Measurements from ENCODE around the gene TDRKH.
A peak's percentile ranks its signal among the peaks of the same experiment; 100 is the strongest.
"Not testable (repeated sequence)": the region's sequence is repeated elsewhere in the genome, so short reads cannot be mapped to it uniquely, and the experiment has no call there.

TDRKH gene

DNA sequence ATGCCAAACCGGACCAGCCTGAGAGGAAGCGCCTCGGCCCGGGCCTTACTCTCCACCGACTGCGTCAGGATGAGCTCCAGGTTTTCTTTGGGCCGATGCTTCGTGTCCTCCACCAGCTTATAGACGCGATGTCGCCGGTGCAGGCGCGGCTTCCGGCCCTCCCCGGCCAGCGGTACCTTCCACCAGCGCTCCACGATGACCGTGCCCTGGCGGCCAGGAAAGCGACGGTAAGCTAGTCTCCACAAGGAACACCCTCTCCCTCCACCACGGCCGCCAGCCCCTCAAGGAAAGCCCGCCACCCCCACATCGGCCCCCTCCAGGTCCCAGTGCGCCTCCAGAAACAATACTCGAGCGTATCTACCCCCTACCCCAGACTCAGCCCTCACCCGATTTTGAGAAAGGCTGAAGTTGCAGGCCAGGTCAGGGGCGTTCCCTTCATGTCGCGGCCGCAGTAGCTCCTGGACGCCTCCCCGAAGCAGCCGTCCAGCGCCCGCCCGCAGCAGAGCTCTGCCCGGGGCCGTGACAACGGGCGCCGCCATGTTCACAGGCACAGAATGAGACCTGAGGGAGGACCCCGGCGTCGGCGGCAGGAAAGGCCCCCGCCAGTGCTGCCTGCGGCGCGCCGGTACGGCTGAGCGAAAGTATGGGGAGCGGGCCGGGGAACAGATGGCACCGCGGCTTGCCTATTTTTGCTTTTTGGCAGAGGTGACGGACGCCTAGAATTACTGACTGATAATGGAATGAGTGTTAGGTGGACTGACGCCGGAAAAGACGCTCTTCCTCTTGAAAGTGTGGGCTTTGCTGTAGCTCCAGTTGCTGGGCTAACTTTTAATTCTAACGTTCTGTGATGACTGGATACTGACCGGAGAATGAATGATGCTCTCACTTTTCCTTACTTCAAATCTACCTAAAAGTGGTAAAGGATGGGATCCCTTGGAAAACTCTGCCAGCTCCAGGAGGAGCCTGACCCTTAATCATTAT is 27.1 kb downstream of the TDRKH start, which contains the start of gene MRPL9:
Gene MRPL9, minus strand, starts transcription at position 556 of the 981 bp plus-strand sequence. Its CDS starts 17 bp downstream, at position 539.
- ATAC-seq (peak; percentile 99), DNase-seq (peak; percentile 89)

DNA sequence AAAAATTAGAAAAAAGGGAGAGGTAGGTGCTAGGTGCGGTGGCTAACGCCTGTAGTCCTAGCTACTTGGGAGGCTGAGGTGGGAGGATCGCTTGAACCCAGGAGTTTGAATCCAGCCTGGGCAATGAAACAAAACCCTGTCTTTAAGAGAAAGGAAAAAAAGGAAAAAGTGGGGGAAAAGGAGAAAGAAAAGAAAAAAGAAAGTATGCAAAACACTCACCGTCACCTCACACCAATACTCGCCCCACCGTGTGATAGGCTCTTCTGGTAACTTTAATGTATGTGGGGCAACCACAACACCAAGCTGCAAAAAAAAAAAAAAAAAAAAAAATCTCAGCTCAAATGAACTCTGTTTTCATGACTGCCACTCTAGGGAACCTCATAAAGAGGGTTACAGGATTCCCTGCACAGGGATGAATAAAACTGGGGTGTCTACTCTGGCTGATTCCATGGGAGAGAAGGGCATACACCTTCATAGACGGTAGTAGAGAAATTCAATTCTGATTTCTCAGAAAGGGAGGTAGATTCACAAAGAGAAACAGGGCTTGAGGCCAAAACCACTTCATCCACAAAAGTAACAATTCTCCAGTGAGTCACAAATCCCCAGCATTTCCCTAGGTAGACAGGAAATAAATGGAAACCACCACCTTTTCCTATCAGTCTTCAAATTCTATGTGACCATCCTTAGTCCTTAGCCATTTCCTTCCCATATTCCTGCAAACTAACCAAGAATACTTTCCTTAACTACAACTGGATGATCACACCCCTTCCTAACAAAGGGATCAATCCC is 29.5 kb downstream of the TDRKH start:
- DNase-seq (no peak), ATAC-seq (no peak)

DNA sequence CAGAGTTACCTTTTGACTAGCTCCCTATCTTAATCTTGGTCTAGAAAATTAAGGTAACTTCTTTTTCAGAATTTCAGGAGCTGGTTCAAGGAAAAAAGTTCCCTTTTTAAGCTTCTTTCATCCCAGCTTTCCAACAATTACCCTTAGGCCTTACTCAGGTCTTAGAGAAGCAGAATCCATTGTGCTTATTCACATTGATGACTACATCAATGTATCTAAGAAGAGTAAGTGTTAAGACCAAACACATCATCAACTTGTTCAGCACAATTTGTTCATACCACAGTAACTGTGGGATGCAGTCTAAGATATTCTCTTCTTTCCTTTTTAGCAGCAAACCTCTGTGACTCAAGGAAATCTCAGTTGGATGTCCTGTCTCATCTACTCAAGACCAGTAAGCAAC is 31.1 kb downstream of the TDRKH start:
- DNase-seq = no peak
- ATAC-seq = no peak

DNA sequence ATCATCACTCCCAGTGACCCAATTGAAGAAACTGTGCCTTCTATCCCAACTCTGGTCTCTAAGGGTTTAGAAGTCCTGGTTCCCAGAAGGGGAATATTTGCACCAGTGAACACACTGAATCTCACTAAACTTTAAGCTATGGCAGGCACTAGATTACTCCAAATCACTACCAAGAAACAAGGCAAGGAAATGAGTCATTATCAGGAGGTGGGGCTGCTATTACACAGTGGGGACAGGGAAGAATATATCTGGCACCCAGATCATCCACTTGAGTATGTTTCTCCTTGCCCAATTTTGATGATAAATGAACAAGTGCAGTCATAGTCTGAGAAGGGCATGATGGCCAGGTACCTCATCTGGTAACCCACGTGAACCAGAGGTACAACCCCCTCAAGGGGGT is 34.0 kb downstream of the TDRKH start:
- no peak for DNase-seq
- ATAC-seq = peak; percentile 49

DNA sequence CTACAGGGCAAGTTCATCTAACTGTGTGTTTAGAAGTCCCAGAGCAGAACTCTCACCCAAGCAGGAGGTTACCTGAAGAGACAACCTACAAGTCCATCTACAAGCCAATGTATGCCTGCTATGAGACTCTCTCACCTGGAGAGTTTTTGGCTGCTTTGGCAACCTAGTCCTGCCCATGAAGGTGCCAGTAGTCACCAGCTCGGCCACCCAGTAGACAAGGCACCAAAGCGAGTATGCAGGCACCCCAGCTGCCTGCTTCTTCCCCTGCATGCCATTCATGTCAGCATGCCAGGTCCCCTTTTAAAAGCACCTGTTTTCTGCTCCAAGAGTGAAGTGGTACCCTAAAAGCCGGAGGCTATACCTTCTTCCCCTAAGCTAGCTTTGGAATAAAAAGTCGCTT is 48.8 kb downstream of the TDRKH start:
- no peak for DNase-seq
- no peak for ATAC-seq

- no peak for DNase-seq
- no peak for ATAC-seq
Observed at GRCh38 chr1:151739590-151740355, 50.5 kb downstream of the TDRKH start.

DNA sequence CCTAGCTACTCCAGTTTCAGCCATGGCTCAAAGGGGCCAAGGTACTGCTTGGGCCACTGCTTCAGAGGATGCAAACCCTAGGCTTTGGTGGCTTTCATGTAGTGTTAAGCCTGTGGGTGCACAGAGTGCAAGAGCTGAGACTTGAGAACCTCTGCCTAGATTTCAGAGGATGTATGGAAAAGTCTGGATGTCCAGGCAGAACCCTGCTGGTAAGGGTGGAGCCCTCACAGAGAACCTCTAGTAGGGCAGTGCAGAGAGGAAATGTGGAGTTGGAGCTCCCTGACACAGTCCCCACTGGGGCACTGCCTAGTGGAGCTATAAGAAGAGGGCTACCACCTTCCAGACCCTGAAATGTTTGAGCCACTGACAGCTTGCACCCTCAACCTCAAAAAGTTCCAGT is 52.8 kb downstream of the TDRKH start:
- no peak for DNase-seq
- ATAC-seq = no peak

- no peak for DNase-seq
- no peak for ATAC-seq
Observed at GRCh38 chr1:151737026-151737425, 53.3 kb downstream of the TDRKH start.

- not testable (repeated sequence) for DNase-seq, ATAC-seq
Observed at GRCh38 chr1:151733995-151734394, 56.3 kb downstream of the TDRKH start.

GRCh38 chr1:151733126-151733525 is 57.2 kb downstream of the TDRKH start:
- ATAC-seq = no peak
- DNase-seq = no peak

- DNase-seq (no peak), ATAC-seq (no peak)
Observed at GRCh38 chr1:151729966-151730291, 60.4 kb downstream of the TDRKH start.

- no peak for DNase-seq
- no peak for ATAC-seq
Observed at GRCh38 chr1:151729157-151729965, 60.9 kb downstream of the TDRKH start.

- ATAC-seq (no peak), DNase-seq (no peak)
Observed at GRCh38 chr1:151728151-151729054, 61.9 kb downstream of the TDRKH start.

GRCh38 chr1:151723726-151724370 is 66.5 kb downstream of the TDRKH start:
- DNase-seq (no peak), ATAC-seq (no peak)

Measured in stimulated activated naive CD8-positive, alpha-beta T cell treated with anti-CD3 and anti-CD28 coated beads, Interleukin-15, Interleukin-2, amounts not matched to agents 100 U/mL and 50 U/mL, for 24 hours (primary cell).